Osteocyte (in vitro differentiated cells): ENCODE measurements around the gene CACNA2D3. TPM values are rescaled to one million over a fixed set of nuclear protein-coding genes. Genes with fewer than 3 reads are reported as not detected.

Experiments used
- DNase-seq: peaks from one replicate; pipeline ENCODE4 v3.0.0; 2021; ENCODE audit warnings: mixed read lengths; ENCODE audit not compliant: unreplicated experiment; ENCODE audit errors: extremely low spot score
- H3K27ac Mint-ChIP-seq: one replicate; pipeline ENCODE4 v1.8.0; 2021; ENCODE audit warnings: mild to moderate bottlenecking, mixed read lengths; ENCODE audit not compliant: unreplicated experiment
- H3K27me3 Mint-ChIP-seq: one replicate; pipeline ENCODE4 v1.8.0; 2021; ENCODE audit warnings: mixed read lengths; ENCODE audit not compliant: unreplicated experiment
- H3K36me3 Mint-ChIP-seq: one replicate; pipeline ENCODE4 v1.8.0; 2021; ENCODE audit warnings: mixed read lengths; ENCODE audit not compliant: unreplicated experiment
- H3K4me1 Mint-ChIP-seq: one replicate; pipeline ENCODE4 v1.8.0; 2021; ENCODE audit warnings: mixed read lengths; ENCODE audit not compliant: unreplicated experiment
- H3K4me3 Mint-ChIP-seq: one replicate; pipeline ENCODE4 v1.8.0; 2021; ENCODE audit warnings: mild to moderate bottlenecking, moderate library complexity, mixed read lengths; ENCODE audit not compliant: unreplicated experiment
- H3K9me3 Mint-ChIP-seq: one replicate; pipeline ENCODE4 v1.8.0; 2021; ENCODE audit warnings: mixed read lengths; ENCODE audit not compliant: unreplicated experiment
- CTCF ChIP-seq: fragments of 200-600 bp; sonication (generic); IDR thresholded peaks from 2 replicates; pipeline ENCODE4 v1.5.0; 2021; ENCODE audit warnings: antibody characterized with exemption, mild to moderate bottlenecking, moderate library complexity
- total RNA-seq: library from RNA; stranded (reverse); gene quantifications from 2 replicates; pipeline ENCODE4 v1.2.1, GENCODE V29; 2021

Gene CACNA2D3
- total RNA-seq, 1 donor from 2014 or later = 0.46 TPM

- Mint-ChIP-seq H3K4me3 (no peak overlapping the region), H3K36me3 (no peaks in the 10 kb centered on the region), H3K9me3 (no peaks in the 10 kb centered on the region), H3K4me1 (no peaks in the 10 kb centered on the region), H3K27ac (no peak overlapping the region), H3K27me3 (no peaks in the 10 kb centered on the region)
- no peak for TF ChIP-seq CTCF
- no peak for DNase-seq
Measured at GRCh38 chr3:54138937-54139547, 16.7 kb downstream of the CACNA2D3 start.

- H3K27me3 Mint-ChIP-seq = no peaks in the 10 kb centered on the region
- no peaks in the 10 kb centered on the region for H3K9me3 Mint-ChIP-seq
- H3K27ac Mint-ChIP-seq = no peak overlapping the region
- TF ChIP-seq CTCF = no peak
- no peaks in the 10 kb centered on the region for H3K4me1 Mint-ChIP-seq
- no peaks in the 10 kb centered on the region for H3K36me3 Mint-ChIP-seq
- no peak overlapping the region for H3K4me3 Mint-ChIP-seq
- DNase-seq = no peak
Measured at GRCh38 chr3:54139630-54140029, 17.3 kb downstream of the CACNA2D3 start.

GRCh38 chr3:54144284-54144683, 21.9 kb downstream of the CACNA2D3 start:
- no peak overlapping the region for H3K4me3 Mint-ChIP-seq
- H3K4me1 Mint-ChIP-seq = no peaks in the 10 kb centered on the region
- H3K36me3 Mint-ChIP-seq = no peaks in the 10 kb centered on the region
- H3K27ac Mint-ChIP-seq = no peak overlapping the region
- TF ChIP-seq CTCF = no peak
- H3K9me3 Mint-ChIP-seq = no peaks in the 10 kb centered on the region
- no peak for DNase-seq
- peaks cover 2% of the 10 kb centered on the region for H3K27me3 Mint-ChIP-seq

- Mint-ChIP-seq H3K4me3 (no peak overlapping the region), H3K4me1 (no peaks in the 10 kb centered on the region), H3K27me3 (peaks cover 2% of the 10 kb centered on the region), H3K36me3 (no peaks in the 10 kb centered on the region), H3K27ac (no peak overlapping the region), H3K9me3 (no peaks in the 10 kb centered on the region)
- TF ChIP-seq CTCF = peak; percentile 22
- no peak for DNase-seq
Measured at GRCh38 chr3:54146506-54147239, 24.3 kb downstream of the CACNA2D3 start.

- Mint-ChIP-seq H3K36me3 (no peaks in the 10 kb centered on the region), H3K27ac (no peak overlapping the region)
Measured at GRCh38 chr3:54150864-54151467, 28.6 kb downstream of the CACNA2D3 start.

More at GRCh38 chr3:54150864-54151467, 28.6 kb downstream of the CACNA2D3 start:
- TF ChIP-seq CTCF = no peak
- no peaks in the 10 kb centered on the region for H3K27me3 Mint-ChIP-seq
- no peaks in the 10 kb centered on the region for H3K9me3 Mint-ChIP-seq
- H3K4me1 Mint-ChIP-seq = no peaks in the 10 kb centered on the region
- no peak for DNase-seq
- H3K4me3 Mint-ChIP-seq = no peak overlapping the region
